ENCODE data around the gene PRAC1.

PRAC1 gene

GRCh38 chr17:48738803-48739526 lies 16.6 kb upstream of the PRAC1 start:
- Histone ChIP-seq H2AFZ (no peak overlapping the region), H3K4me1 (no peaks in the 10 kb centered on the region), H3K9me3 (ENCODE audit: control insufficient read depth, low read length) (no peaks in the 10 kb centered on the region), H3K36me3 (ENCODE audit: control insufficient read depth, insufficient read depth, low read length) (no peaks in the 10 kb centered on the region), H3K27me3 (ENCODE audit: control insufficient read depth, insufficient read depth, low read length) (peaks cover 7% of the 10 kb centered on the region), H3K4me3 (ENCODE audit: low read depth, low read length) (no peak overlapping the region), H3K9ac (no peak overlapping the region), H3K4me2 (ENCODE audit: low read length) (no peak overlapping the region), H3K27ac (no peak overlapping the region), H3K79me2 (no peaks in the 10 kb centered on the region)
- TF ChIP-seq CTCF (IDR thresholded peaks at IDR 0.05): no peak

GRCh38 chr17:48738424-48738802 lies 16.1 kb upstream of the PRAC1 start:
- no peak overlapping the region for H2AFZ ChIP-seq
- no peak overlapping the region for H3K4me2 ChIP-seq (ENCODE audit: low read length)
- peaks cover 8% of the 10 kb centered on the region for H3K27me3 ChIP-seq (ENCODE audit: control insufficient read depth, insufficient read depth, low read length)

GRCh38 chr17:48737330-48738043 lies 15.2 kb upstream of the PRAC1 start:
- Histone ChIP-seq H3K9ac (no peak overlapping the region), H2AFZ (no peak overlapping the region), H3K36me3 (ENCODE audit: control insufficient read depth, insufficient read depth, low read length) (no peaks in the 10 kb centered on the region), H3K4me3 (ENCODE audit: low read depth, low read length) (no peak overlapping the region), H3K27me3 (ENCODE audit: control insufficient read depth, insufficient read depth, low read length) (peaks cover 16% of the 10 kb centered on the region), H3K9me3 (ENCODE audit: control insufficient read depth, low read length) (no peaks in the 10 kb centered on the region), H3K4me1 (no peaks in the 10 kb centered on the region), H3K4me2 (ENCODE audit: low read length) (no peak overlapping the region), H3K27ac (no peak overlapping the region), H3K79me2 (no peaks in the 10 kb centered on the region)
- TF ChIP-seq CTCF (IDR thresholded peaks at IDR 0.05): no peak

More at GRCh38 chr17:48738424-48738802, 16.1 kb upstream of the PRAC1 start:
- Histone ChIP-seq H3K9me3 (ENCODE audit: control insufficient read depth, low read length) (no peaks in the 10 kb centered on the region), H3K36me3 (ENCODE audit: control insufficient read depth, insufficient read depth, low read length) (no peaks in the 10 kb centered on the region), H3K79me2 (no peaks in the 10 kb centered on the region), H3K9ac (no peak overlapping the region), H3K4me1 (no peaks in the 10 kb centered on the region), H3K4me3 (ENCODE audit: low read depth, low read length) (no peak overlapping the region), H3K27ac (no peak overlapping the region)
- TF ChIP-seq CTCF (IDR thresholded peaks at IDR 0.05): no peak

GRCh38 chr17:48735062-48735351 lies 12.7 kb upstream of the PRAC1 start:
- H3K36me3 ChIP-seq (ENCODE audit: control insufficient read depth, insufficient read depth, low read length): no peaks in the 10 kb centered on the region
- no peak overlapping the region for H3K4me3 ChIP-seq (ENCODE audit: low read depth, low read length)
- no peak overlapping the region for H3K9ac ChIP-seq
- H3K79me2 ChIP-seq: no peaks in the 10 kb centered on the region
- H3K27ac ChIP-seq: no peak overlapping the region
- H3K4me2 ChIP-seq (ENCODE audit: low read length): no peak overlapping the region
- no peaks in the 10 kb centered on the region for H3K4me1 ChIP-seq
- no peak overlapping the region for H2AFZ ChIP-seq
- peaks cover 19% of the 10 kb centered on the region for H3K27me3 ChIP-seq (ENCODE audit: control insufficient read depth, insufficient read depth, low read length)
- H3K9me3 ChIP-seq (ENCODE audit: control insufficient read depth, low read length): no peaks in the 10 kb centered on the region
- TF ChIP-seq CTCF (IDR thresholded peaks at IDR 0.05): no peak
